ENCODE measurements around the gene ANTXR2. TPM values are rescaled to one million over a fixed set of nuclear protein-coding genes. Genes with fewer than 3 reads are reported as not detected.
"Not testable (repeated sequence)": the region's sequence is repeated elsewhere in the genome, so short reads cannot be mapped to it uniquely, and the experiment has no call there.

The ANTXR2 gene
- total RNA-seq, 2 experiments from 2014 or later, result 3.0 to 3.6 TPM

GRCh38 chr4:80007745-80008149 lies 65.3 kb downstream of the ANTXR2 start:
- peaks cover 47% of the 10 kb centered on the region for H3K4me1 Mint-ChIP-seq (ENCODE audit: low read depth)
- POLR2A ChIA-PET, result interaction anchor here (0.7 to 1.2 kb wide), 3 partner anchors 70 to 1163 kb away, joined by 3 read pairs; no protein-coding TSS in a partner anchor
- peak; percentile 63 for ATAC-seq

GRCh38 chr4:80006935-80007744 lies 65.9 kb downstream of the ANTXR2 start:
- intact Hi-C loops (cut with micrococcal nuclease), result loop anchor here (5.0 kb wide), 3 partner anchors 50 to 175 kb away; partner anchors contain the start of gene ANTXR2
- ChIA-PET CTCF (no interaction called here), POLR2A (interaction anchor here (0.7 to 1.2 kb wide), 3 partner anchors 71 to 1164 kb away, joined by 3 read pairs; no protein-coding TSS in a partner anchor)
- peak overlapping the region; percentile 85 for H3K27ac Mint-ChIP-seq
- DNase-seq, result peak; percentile 19
- no peak overlapping the region for H3K4me3 Mint-ChIP-seq
- H3K27me3 Mint-ChIP-seq, result no peaks in the 10 kb centered on the region
- H3K36me3 Mint-ChIP-seq (ENCODE audit: low read depth), result peaks cover 36% of the 10 kb centered on the region
- H3K9me3 Mint-ChIP-seq, result peaks cover 10% of the 10 kb centered on the region
- TF ChIP-seq CTCF (IDR thresholded peaks at IDR 0.05), result no peak
- H3K4me1 Mint-ChIP-seq (ENCODE audit: low read depth), result peaks cover 47% of the 10 kb centered on the region
- ATAC-seq, result no peak

More at GRCh38 chr4:80007745-80008149, 65.3 kb downstream of the ANTXR2 start:
- peaks cover 10% of the 10 kb centered on the region for H3K9me3 Mint-ChIP-seq
- intact Hi-C loops (cut with micrococcal nuclease), result loop anchor here (5.0 kb wide), 3 partner anchors 50 to 175 kb away; partner anchors contain the start of gene ANTXR2
- peak overlapping the region; percentile 78 for H3K27ac Mint-ChIP-seq
- H3K4me3 Mint-ChIP-seq, result peak overlapping the region; percentile 7
- CTCF ChIA-PET, result no interaction called here
- TF ChIP-seq CTCF (IDR thresholded peaks at IDR 0.05), result no peak
- peaks cover 34% of the 10 kb centered on the region for H3K36me3 Mint-ChIP-seq (ENCODE audit: low read depth)
- no peaks in the 10 kb centered on the region for H3K27me3 Mint-ChIP-seq
- DNase-seq, result no peak

- peak; percentile 79 for ATAC-seq
- Mint-ChIP-seq H3K36me3 (ENCODE audit: low read depth) (peaks cover 41% of the 10 kb centered on the region), H3K27ac (peak overlapping the region; percentile 82), H3K9me3 (peaks cover 14% of the 10 kb centered on the region), H3K4me3 (no peak overlapping the region), H3K27me3 (no peaks in the 10 kb centered on the region), H3K4me1 (ENCODE audit: low read depth) (peaks cover 45% of the 10 kb centered on the region)
- ChIA-PET POLR2A (no interaction called here), CTCF (no interaction called here)
- intact Hi-C loops (cut with micrococcal nuclease), result loop anchor here (5.0 kb wide), 3 partner anchors 51 to 176 kb away; partner anchors contain the start of gene ANTXR2
- peak; percentile 16 for DNase-seq
- TF ChIP-seq CTCF (IDR thresholded peaks at IDR 0.05), result no peak
Measured at GRCh38 chr4:80005863-80006262, 67.2 kb downstream of the ANTXR2 start.

- Mint-ChIP-seq H3K4me3 (no peak overlapping the region), H3K4me1 (ENCODE audit: low read depth) (peaks cover 38% of the 10 kb centered on the region), H3K27ac (no peak overlapping the region), H3K27me3 (no peaks in the 10 kb centered on the region), H3K36me3 (ENCODE audit: low read depth) (peaks cover 34% of the 10 kb centered on the region), H3K9me3 (peaks cover 14% of the 10 kb centered on the region)
- POLR2A ChIA-PET, result no interaction called here
- intact Hi-C loops (cut with micrococcal nuclease), result no loop called here
- TF ChIP-seq CTCF (IDR thresholded peaks at IDR 0.05), result no peak
- ATAC-seq (no peak), DNase-seq (no peak)
- CTCF ChIA-PET, result no interaction called here
Measured at GRCh38 chr4:80004319-80004718, 68.7 kb downstream of the ANTXR2 start.

GRCh38 chr4:80002559-80002958 lies 70.5 kb downstream of the ANTXR2 start:
- H3K27ac Mint-ChIP-seq; ATAC-seq; CTCF ChIA-PET; H3K27me3 Mint-ChIP-seq; H3K4me3 Mint-ChIP-seq; DNase-seq; intact Hi-C loops (cut with micrococcal nuclease); POLR2A ChIA-PET: not testable (repeated sequence)
- H3K36me3 Mint-ChIP-seq (ENCODE audit: low read depth), result peaks cover 25% of the 10 kb centered on the region
- H3K9me3 Mint-ChIP-seq, result peaks cover 18% of the 10 kb centered on the region
- peaks cover 27% of the 10 kb centered on the region for H3K4me1 Mint-ChIP-seq (ENCODE audit: low read depth)

- H3K27ac Mint-ChIP-seq; CTCF ChIA-PET; POLR2A ChIA-PET; ATAC-seq; H3K4me1 Mint-ChIP-seq (ENCODE audit: low read depth); intact Hi-C loops (cut with micrococcal nuclease); H3K27me3 Mint-ChIP-seq; H3K4me3 Mint-ChIP-seq: not testable (repeated sequence)
- peaks cover 11% of the 10 kb centered on the region for H3K9me3 Mint-ChIP-seq
- DNase-seq, result peak; percentile 8
- peaks cover 12% of the 10 kb centered on the region for H3K36me3 Mint-ChIP-seq (ENCODE audit: low read depth)
Measured at GRCh38 chr4:79999048-79999447, 74.0 kb downstream of the ANTXR2 start.

Measured in activated CD8-positive, alpha-beta T cell treated with anti-CD3 and anti-CD28 coated beads for 36 hours (primary cell).